GM20000 (cell line): Measurements from ENCODE around the gene ANKRD60.

Source experiments
- DNase-seq: peaks from one replicate; pipeline ENCODE4 v3.0.0; 2012; ENCODE audit warnings: low spot score
- TF ChIP-seq, protein P1 (sequence below): IDR thresholded peaks from 2 replicates; pipeline ENCODE4 v1.5.1; 2012; ENCODE audit warnings: mild to moderate bottlenecking, control low read depth; ENCODE audit errors: extremely low read depth, missing control alignments

ANKRD60 gene

DNA sequence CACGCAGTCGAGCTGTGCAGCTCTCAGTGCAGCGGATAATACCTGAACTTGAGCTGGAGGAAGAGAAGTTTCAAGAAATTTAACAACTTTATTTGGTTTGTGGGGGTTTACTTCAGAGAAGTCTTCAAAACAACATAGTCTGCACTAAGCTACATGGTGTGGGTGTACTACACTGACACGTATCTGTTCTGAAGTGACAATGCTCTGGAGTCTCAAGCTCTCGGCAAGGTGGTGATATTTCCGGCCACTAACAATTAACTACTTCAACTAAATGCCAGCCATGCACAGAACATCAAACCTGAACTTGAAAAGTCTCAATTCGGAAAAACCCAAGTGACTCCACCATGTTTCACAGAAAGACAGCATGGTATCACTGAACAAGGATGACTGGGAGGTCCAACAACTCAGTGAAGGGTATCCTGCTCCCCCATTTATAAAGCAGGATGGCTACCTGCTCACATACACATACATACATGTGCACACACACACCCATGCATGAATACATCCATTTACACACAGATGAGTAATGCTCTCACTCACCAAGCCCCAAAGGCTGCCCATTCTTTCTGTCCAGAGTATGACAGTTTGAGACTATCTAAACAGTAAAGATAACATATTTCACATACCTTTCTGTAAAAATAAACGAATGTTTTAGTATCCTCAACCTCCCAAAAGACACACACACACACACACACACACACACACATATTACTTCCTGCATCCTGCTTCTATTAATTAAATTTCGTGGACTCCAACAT lies 15.4 kb upstream of the ANKRD60 start:
- no peak for DNase-seq

DNA sequence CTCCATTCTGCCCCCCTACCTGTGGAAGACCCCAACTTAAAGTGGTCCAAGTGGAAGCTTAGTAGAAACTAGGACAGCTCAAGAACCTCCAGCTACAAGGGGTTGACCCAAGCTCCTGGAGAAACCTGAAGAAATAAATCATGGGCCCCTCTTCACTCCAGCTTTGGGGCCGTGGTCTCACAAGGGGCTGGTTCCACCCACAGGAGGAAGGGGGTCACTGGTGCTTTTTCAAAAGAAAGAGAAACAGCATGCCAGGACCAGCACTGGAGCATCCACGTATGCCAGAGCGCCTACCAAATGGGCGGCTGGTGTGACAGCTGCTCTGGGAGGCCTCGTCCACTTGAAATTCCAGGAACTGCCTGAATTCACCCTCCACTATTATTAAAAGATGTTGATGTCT lies 14.4 kb upstream of the ANKRD60 start:
- no peak for DNase-seq
- TF ChIP-seq, protein P1, sequence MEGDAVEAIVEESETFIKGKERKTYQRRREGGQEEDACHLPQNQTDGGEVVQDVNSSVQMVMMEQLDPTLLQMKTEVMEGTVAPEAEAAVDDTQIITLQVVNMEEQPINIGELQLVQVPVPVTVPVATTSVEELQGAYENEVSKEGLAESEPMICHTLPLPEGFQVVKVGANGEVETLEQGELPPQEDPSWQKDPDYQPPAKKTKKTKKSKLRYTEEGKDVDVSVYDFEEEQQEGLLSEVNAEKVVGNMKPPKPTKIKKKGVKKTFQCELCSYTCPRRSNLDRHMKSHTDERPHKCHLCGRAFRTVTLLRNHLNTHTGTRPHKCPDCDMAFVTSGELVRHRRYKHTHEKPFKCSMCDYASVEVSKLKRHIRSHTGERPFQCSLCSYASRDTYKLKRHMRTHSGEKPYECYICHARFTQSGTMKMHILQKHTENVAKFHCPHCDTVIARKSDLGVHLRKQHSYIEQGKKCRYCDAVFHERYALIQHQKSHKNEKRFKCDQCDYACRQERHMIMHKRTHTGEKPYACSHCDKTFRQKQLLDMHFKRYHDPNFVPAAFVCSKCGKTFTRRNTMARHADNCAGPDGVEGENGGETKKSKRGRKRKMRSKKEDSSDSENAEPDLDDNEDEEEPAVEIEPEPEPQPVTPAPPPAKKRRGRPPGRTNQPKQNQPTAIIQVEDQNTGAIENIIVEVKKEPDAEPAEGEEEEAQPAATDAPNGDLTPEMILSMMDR = no peak

More for the DNA sequence above, 15.4 kb upstream of the ANKRD60 start:
- TF ChIP-seq, protein P1 = no peak

DNA sequence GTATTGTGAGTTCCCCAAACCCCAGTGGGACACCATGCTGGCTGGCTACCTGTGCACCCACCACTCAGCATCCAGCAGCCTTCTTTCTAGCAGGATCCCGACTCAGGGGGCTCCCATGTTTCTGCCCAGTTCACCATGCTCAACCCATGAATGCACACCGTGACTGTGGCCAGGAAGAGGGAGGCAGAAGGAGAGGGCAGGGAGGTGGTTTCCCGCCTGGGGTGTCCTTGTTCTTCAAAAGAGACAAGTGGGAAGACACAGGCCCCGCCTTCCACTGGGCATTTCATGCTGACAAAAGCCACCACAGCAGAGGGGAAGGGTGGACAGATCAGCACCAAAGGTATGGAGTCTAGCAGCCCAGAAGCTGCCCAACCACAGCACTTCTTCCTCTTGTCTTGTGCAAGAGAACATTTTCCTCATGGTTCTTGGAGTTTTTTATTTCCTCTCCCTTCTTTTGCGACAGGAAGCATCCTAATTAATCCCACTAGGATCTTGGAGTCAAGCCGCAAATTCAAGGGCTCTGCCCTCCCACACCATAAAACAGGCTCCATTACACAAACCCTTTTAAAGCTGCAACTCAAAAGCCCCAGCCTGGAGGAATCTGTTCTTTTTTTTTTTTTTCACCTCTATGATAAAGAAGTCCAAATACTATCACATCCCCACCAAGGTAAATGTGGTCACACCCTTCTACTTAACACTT lies 13.5 kb upstream of the ANKRD60 start:
- TF ChIP-seq, protein P1 = no peak

DNA sequence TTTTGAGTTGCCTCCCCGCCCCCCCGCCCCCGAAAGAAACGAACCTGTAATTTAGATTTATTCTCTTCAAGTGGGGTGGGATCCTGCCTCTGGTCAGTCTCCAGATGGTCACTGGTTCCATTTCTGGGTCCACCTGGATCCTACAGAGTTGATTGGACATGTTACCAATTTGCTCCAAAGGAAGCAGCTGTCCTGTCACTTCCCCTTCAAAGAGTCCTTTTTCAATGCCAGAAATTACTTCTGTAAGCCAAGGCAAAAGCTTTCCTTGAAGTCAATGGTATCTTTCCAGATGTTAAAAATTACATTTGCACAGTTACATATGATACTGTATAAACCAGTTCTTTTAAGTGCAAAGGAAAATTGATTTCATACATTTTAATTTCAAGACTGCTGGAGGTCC lies 12.0 kb upstream of the ANKRD60 start:
- TF ChIP-seq, protein P1 = no peak

More for the DNA sequence above, 13.5 kb upstream of the ANKRD60 start:
- DNase-seq = no peak

DNA sequence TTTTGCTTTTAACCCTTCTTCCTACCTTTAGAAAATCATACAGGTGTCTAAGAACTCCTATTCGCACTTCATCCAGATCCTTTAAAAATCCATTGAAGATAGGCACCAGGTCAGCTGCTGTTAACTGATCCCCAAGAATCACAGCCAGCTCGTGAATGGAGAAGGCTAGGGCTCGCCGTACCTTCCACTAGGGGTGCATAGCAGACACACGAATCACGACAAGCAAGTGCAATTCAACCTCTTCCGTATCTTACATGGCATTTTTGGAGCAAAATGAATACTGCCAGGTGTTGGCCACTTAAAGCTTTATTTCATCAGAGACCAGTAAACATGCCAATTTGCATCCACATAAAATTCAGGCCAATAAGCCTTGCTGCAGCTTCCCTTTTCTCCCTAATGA lies 10.8 kb upstream of the ANKRD60 start:
- DNase-seq = no peak
- TF ChIP-seq, protein P1 = peak; percentile 8

More for the DNA sequence above, 12.0 kb upstream of the ANKRD60 start:
- no peak for DNase-seq

DNA sequence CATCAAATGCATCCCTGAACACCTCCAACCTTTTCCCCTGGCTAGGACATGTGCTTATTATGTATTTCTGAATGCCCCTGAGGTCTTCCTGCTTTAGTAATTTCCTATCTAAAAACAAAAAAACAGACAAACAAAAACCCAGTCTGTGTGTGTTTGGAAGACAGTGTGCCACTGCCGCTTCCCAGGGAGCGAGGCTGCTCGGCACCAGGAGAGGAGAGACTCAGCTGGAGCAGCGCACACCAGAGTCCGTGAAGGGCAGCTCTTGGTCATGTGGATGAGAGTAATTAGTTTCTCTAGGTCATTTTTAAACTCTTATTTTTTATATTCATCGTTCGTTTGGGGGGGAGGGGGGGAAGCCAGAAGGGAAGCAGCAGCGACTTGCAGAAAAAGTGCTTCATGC lies 10.0 kb upstream of the ANKRD60 start:
- TF ChIP-seq, protein P1 = no peak

DNA sequence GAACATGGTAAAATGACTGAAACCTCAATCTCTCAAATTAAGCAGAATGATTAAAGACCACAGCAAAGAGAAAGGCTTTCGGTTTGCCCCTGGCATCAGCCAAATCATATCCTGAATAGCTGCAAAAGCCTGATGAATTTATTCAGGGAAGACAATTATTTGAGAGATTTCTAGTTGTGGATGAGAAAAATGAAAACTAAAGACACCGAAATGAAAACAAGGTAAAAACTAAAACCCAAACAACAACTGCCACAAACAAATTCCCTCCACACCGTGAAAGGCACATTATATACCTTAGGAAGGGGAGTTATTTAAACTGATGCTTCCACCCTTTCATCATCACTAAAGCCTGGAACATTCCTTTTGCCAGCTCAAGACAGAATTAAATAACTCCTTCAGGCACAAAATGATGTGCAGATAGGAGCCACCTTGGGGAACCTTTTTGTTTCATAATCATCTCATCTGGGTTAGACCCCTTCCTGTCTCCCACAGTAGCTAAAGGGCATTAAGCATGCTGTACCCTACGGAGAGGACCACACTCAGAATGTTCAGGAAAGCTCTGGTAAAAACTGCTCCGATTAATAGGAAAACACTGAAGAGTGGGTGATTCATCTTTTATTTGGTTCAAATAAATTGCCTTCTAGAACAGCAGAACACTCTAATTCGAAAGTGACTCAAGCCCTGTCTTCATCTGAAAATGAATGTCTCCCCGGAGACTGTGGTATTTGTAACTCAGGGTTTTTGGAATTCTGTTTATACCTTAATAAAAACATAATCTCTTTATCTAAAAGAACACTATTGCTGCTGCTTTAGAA lies 9.1 kb upstream of the ANKRD60 start:
- TF ChIP-seq, protein P1 = no peak
- DNase-seq = no peak

More for the DNA sequence above, 10.0 kb upstream of the ANKRD60 start:
- no peak for DNase-seq
